Panc1 (cell line): ENCODE measurements around the gene PPP2R2B. TPM values are rescaled to one million over a fixed set of nuclear protein-coding genes. Genes with fewer than 3 reads are reported as not detected.

Experiments used
- ATAC-seq: fragments of 200-7000 bp; cut with Tn5 transposase; 2 replicates; pipeline ENCODE4 v1.9.1; 2020; ENCODE audit warnings: mild to moderate bottlenecking, moderate library complexity
- BruUV-seq: library from RNA; stranded (reverse); fragments of 400-500 nt; replicated peaks from 2 replicates; lab custom pipeline; 2021; lab: Mats Ljungman, UMichigan
- CTCF ChIA-PET: fragments of 300-600 bp; sonication (Branson Sonifier 250); formaldehyde crosslinking; loops from one replicate; lab custom pipeline; 2022; ENCODE audit warnings: antibody characterized with exemption; lab: Charles Lee
- POLR2A ChIA-PET: fragments of 300-600 bp; sonication (Branson Sonifier 250); formaldehyde crosslinking; loops from one replicate; lab custom pipeline; 2022; ENCODE audit warnings: antibody characterized with exemption; lab: Charles Lee
- DNase-seq: peaks from one replicate; pipeline ENCODE4 v3.0.0-alpha.2; 2010; ENCODE audit warnings: low read depth, low spot score
- H3K27ac ChIP-seq: 2 replicates; pipeline ENCODE4 v1.5.1; 2011; ENCODE audit warnings: mild to moderate bottlenecking, low read length, inconsistent platforms
- H3K27me3 ChIP-seq: fragments of 200-500 bp; sonication (Bioruptor generic); 2 replicates; pipeline ENCODE4 v1.6.0; 2014; ENCODE audit warnings: low read length, inconsistent platforms; ENCODE audit not compliant: control insufficient read depth, insufficient read depth
- H3K36me3 ChIP-seq: fragments of 200-500 bp; sonication (Bioruptor generic); 2 replicates; pipeline ENCODE4 v1.5.1; 2014; ENCODE audit warnings: inconsistent platforms, mild to moderate bottlenecking, low read length, moderate library complexity; ENCODE audit not compliant: control insufficient read depth, insufficient read depth
- H3K4me1 ChIP-seq: 2 replicates; pipeline ENCODE4 v1.5.1; 2011; ENCODE audit warnings: inconsistent platforms, mild to moderate bottlenecking, low read length, moderate library complexity; ENCODE audit not compliant: control insufficient read depth, insufficient read depth
- H3K4me3 ChIP-seq, 2 experiments: 2 replicates each; pipeline ENCODE4 v1.5.1; 2011 to 2012; ENCODE audit warnings: low read depth in 2 of 2, low read length in 2 of 2, mild to moderate bottlenecking in 2 of 2, inconsistent platforms in 1 of 2, moderate library complexity in 1 of 2
- H3K9me3 ChIP-seq: fragments of 200-500 bp; sonication (Bioruptor generic); 2 replicates; pipeline ENCODE4 v1.5.1; 2014; ENCODE audit warnings: low read depth, mild to moderate bottlenecking, inconsistent platforms, low read length, moderate library complexity; ENCODE audit not compliant: control insufficient read depth, insufficient read depth
- CTCF ChIP-seq: fragments of 450-650 bp; IDR thresholded peaks from 2 replicates; pipeline ENCODE4 v1.5.1; 2017; ENCODE audit warnings: mild to moderate bottlenecking
- POLR2AphosphoS5 ChIP-seq: IDR thresholded peaks from 2 replicates; pipeline ENCODE4 v1.6.1; 2012; ENCODE audit warnings: mild to moderate bottlenecking, low read depth, low read length, moderate library complexity
- REST ChIP-seq, 2 experiments: IDR thresholded peaks; 2 replicates each; pipeline ENCODE4 v1.6.1; 2011 to 2012; ENCODE audit warnings: low read depth in 2 of 2, control low read depth in 1 of 2, low read length in 1 of 2, mild to moderate bottlenecking in 1 of 2, moderate library complexity in 1 of 2; ENCODE audit not compliant: insufficient read depth in 1 of 2
- SIN3A ChIP-seq: IDR thresholded peaks from 2 replicates; pipeline ENCODE4 v1.6.1; 2012; ENCODE audit warnings: low read depth, mild to moderate bottlenecking, low read length, moderate library complexity, borderline replicate concordance; ENCODE audit not compliant: insufficient read depth
- TCF7L2 ChIP-seq: IDR thresholded peaks from 2 replicates; pipeline ENCODE4 v1.6.1; 2011; ENCODE audit warnings: mild to moderate bottlenecking, low read depth, low read length, inconsistent platforms
- in situ Hi-C: cut with HindIII; loops from 2 replicates; pipeline ENCODE4 v1.10.0; 2016; ENCODE audit warnings: low sequenced_read_pairs, low pct_unique_long_range_greater_than_20kb
- intact Hi-C: fragments of 100-400 bp; cut with micrococcal nuclease; formaldehyde crosslinking; loops from one replicate; pipeline ENCODE4 v1.10.0; 2022; ENCODE audit not compliant: unreplicated experiment
- total RNA-seq: library from RNA; stranded (reverse); gene quantifications from one replicate; pipeline ENCODE4 v1.2.1, GENCODE V29; 2021; ENCODE audit not compliant: unreplicated experiment

The PPP2R2B gene
- total RNA-seq, 1 experiment from 2014 or later = 8.8 TPM

- TF ChIP-seq REST (IDR thresholded peaks at IDR 0.05; ENCODE audit: insufficient read depth in 1 of 2, low read depth in 2 of 2, low read length in 1 of 2) (no peak), POLR2AphosphoS5 (no peak), SIN3A (no peak), TCF7L2 (no peak), CTCF (no peak)
- in situ Hi-C loops (no loop called here), intact Hi-C loops (no loop called here)
- no peaks in the 10 kb centered on the region for H3K27me3 ChIP-seq
- DNase-seq = no peak
- no peaks in the 10 kb centered on the region for H3K36me3 ChIP-seq
- no peaks in the 10 kb centered on the region for H3K9me3 ChIP-seq
- ChIA-PET POLR2A (no interaction called here), CTCF (no interaction called here)
- ATAC-seq = no peak
- BruUV-seq = no TSS peak
- no peaks in the 10 kb centered on the region for H3K4me1 ChIP-seq
- no peak overlapping the region for H3K4me3 ChIP-seq
- no peak overlapping the region for H3K27ac ChIP-seq
These were observed 9.9 kb upstream of the PPP2R2B start for GRCh38 chr5:146888351-146888978.

- Histone ChIP-seq H3K27me3 (peaks cover 7% of the 10 kb centered on the region), H3K27ac (no peak overlapping the region), H3K4me3 (no peak overlapping the region), H3K36me3 (no peaks in the 10 kb centered on the region), H3K9me3 (no peaks in the 10 kb centered on the region), H3K4me1 (no peaks in the 10 kb centered on the region)
- POLR2A ChIA-PET = no interaction called here
- no TSS peak for BruUV-seq
- DNase-seq (no peak), ATAC-seq (no peak)
- CTCF ChIA-PET = no interaction called here
- in situ Hi-C loops = no loop called here
- intact Hi-C loops = no loop called here
- no peak for TF ChIP-seq POLR2AphosphoS5
These were observed 5.6 kb upstream of the PPP2R2B start for GRCh38 chr5:146884066-146884626.

- no peaks in the 10 kb centered on the region for H3K9me3 ChIP-seq
- in situ Hi-C loops (no loop called here), intact Hi-C loops (no loop called here)
- ATAC-seq (no peak), DNase-seq (no peak)
- no peak for TF ChIP-seq CTCF
- TF ChIP-seq REST (IDR thresholded peaks at IDR 0.05; ENCODE audit: insufficient read depth in 1 of 2, low read depth in 2 of 2, low read length in 1 of 2) = no peak
- no peak for TF ChIP-seq TCF7L2
- TF ChIP-seq POLR2AphosphoS5 = no peak
- no peak for TF ChIP-seq SIN3A
- H3K4me1 ChIP-seq = no peaks in the 10 kb centered on the region
- ChIA-PET CTCF (no interaction called here), POLR2A (no interaction called here)
- H3K27ac ChIP-seq = no peak overlapping the region
- H3K27me3 ChIP-seq = peaks cover 11% of the 10 kb centered on the region
- no peaks in the 10 kb centered on the region for H3K36me3 ChIP-seq
- BruUV-seq = no TSS peak
- no peak overlapping the region for H3K4me3 ChIP-seq
These were observed 5.0 kb upstream of the PPP2R2B start for GRCh38 chr5:146883511-146883910.
